Measurements from ENCODE around the gene BCL2L12.
"Not testable (repeated sequence)": the region's sequence is repeated elsewhere in the genome, so short reads cannot be mapped to it uniquely, and the experiment has no call there.

Gene BCL2L12, protein sequence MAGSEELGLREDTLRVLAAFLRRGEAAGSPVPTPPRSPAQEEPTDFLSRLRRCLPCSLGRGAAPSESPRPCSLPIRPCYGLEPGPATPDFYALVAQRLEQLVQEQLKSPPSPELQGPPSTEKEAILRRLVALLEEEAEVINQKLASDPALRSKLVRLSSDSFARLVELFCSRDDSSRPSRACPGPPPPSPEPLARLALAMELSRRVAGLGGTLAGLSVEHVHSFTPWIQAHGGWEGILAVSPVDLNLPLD

DNA sequence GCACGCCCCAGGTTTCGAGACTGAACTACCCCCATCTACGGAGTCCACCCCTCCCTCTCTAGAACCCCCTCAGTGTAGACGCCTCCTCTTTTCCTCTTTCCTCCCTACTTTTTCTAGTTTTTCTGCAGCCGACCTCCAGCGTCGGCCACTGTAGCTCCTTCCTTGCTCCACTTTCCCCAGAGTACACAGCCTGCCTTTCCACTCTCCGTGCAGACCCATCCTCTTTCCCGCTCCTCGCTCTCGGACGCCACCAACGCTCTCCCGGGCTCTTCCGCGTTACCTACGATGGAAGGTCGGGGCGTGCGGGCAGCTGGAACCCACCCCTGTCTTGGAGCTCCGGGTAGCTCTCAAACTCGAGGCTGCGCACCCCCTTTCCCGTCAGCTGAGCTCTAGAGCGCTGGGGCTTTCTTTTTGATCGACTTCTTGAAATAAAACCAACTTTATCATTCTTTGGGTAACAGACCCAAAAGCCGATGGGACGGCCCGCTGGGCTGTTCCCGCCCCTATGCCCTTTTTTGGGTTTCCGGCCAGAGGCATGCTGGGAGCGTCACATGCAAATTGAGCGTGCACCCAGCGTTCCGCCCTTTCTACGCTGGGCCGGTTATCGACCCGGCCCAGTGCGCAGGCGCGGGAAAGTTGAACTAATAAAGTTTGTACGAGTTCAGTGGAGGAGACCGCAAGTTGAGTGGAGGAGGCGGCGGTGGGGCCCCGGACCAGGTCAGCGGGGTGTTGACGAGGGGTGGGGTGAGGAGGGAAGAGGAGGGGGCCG lies at the start of gene BCL2L12, which contains the start of gene IRF3:
Gene BCL2L12, plus strand, starts transcription at position 583 of the 769 bp plus-strand sequence. CDS start 760 bp downstream, outside the sequence.
Gene IRF3, minus strand, starts transcription at position 507 of the 769 bp plus-strand sequence. CDS start 1,019 bp downstream, outside the sequence.
- DNase-seq (ENCODE audit: low read depth) = peak; percentile 97

- DNase-seq (ENCODE audit: low read depth) = no peak
Measured at GRCh38 chr19:49616532-49616931, 49.2 kb upstream of the BCL2L12 start.

- no peak for DNase-seq (ENCODE audit: low read depth)
Measured at GRCh38 chr19:49616945-49617344, 48.8 kb upstream of the BCL2L12 start.

DNA sequence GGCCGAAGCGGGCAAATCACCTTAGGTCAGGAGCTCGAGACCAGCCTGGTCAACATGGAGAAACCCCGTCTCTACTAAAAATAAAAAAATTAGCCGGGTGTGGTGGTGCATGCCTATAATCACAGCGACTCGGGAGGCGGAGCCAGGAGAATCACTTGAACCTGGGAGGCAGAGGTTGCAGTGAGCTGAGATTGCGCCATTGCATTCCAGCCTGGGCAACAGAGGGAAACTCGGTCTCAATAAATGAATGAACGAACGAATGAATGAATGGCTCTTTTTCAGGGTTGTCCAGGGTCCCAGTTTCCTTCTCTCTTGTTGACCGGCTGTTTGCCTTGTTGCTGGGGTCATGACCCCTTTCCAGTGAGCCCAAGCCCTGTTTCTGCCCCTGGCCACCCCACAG lies 47.9 kb upstream of the BCL2L12 start:
- DNase-seq (ENCODE audit: low read depth) = not testable (repeated sequence)

DNA sequence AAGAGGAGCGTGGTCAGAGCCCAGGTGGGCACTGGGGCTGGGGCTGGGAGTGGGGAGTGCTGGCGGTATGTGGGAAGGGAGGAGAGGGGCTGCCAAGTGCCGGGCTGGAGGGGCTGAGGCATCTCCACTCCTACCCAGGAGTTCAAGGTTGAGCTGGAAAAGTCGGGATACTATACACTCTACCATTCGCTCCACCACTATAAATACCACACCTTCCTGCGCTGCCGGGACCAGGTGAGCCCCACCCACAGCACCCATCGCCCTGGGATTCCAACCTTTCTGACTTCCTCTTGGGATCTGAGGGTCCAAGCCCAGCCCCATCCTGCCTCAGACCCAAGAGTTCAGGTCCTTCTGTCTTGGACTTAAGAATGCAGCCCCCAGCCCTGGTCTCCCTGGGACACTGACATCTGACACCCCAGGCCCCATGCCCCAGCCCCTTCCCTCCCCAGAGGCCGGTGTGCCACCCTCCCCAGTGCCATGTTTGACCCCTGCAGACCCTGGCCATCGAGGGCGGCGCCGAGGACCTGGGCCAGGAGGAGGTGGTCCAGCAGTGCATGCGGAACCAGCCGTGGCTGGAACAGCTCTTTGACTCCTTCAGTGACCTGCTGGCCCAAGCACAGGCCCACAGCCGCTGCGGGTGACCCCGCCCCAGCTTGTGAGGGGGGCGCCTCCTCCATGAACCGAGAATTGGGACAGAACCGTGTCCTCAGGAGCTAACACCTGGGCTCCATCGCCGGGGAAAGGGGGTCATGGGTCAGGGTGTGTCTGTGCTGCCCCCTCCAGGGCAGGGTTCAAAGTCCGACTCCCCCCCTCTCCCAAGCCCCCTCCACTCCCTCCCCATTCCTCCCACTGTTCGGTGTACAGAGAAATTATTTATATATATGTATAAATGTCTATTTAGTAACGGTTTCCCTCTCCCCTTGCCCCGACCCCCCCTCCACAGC lies 40.5 kb upstream of the BCL2L12 start:
- DNase-seq (ENCODE audit: low read depth) = no peak

- DNase-seq (ENCODE audit: low read depth) = no peak
Measured at GRCh38 chr19:49626226-49626625, 39.5 kb upstream of the BCL2L12 start.

GRCh38 chr19:49629659-49630058 lies 36.1 kb upstream of the BCL2L12 start:
- no peak for DNase-seq (ENCODE audit: low read depth)

DNA sequence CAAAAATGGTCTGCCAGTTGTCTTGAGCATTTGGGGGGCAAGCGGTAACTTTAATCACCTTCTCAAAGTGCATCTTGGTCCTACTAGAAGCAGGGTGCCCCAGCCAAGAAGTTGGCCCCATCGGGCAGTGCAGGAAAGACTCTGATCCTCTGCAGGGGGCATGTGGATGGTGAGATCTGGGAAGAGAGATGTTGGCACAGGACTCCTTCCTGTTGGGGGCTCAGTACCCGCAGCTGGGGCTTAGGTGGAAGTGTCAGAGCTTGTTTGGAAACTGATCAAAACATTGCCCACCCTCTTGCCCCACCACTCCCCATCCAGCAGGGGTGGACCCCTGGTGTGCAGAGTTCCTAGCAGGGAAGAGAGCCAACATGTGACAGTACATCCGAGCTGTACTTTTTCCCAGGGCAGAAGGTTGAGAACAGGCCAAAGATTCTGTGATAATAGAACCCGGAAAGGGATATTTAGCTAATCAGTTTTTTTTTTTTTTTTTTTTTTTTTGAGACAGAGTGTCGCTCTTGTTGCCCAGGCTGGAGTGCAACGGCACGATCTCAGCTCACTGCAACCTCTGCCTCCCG lies 34.6 kb upstream of the BCL2L12 start:
- DNase-seq (ENCODE audit: low read depth) = no peak

- DNase-seq (ENCODE audit: low read depth) = no peak
Measured at GRCh38 chr19:49631610-49632192, 34.0 kb upstream of the BCL2L12 start.

- DNase-seq (ENCODE audit: low read depth) = no peak
Measured at GRCh38 chr19:49632576-49632975, 33.2 kb upstream of the BCL2L12 start.

DNA sequence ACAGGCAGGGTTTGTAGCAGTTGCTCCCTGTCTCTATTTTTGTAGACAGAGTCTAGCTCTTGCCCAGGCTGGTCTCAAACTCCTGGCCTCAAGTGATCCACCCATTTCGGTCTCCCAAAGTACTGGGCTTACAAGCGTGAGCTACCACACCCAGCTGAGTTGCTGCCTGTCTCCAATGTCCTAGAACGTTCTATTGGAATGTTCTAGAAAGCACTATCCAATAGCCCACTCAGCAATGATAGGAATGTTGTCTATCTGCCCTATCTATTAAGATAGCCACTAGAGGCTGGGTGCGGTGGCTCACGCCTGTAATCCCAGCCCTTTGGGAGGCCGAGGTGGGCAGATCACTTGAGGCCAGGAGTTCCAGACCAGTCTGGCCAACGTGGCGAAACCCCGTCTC lies 32.5 kb upstream of the BCL2L12 start:
- not testable (repeated sequence) for DNase-seq (ENCODE audit: low read depth)

DNA sequence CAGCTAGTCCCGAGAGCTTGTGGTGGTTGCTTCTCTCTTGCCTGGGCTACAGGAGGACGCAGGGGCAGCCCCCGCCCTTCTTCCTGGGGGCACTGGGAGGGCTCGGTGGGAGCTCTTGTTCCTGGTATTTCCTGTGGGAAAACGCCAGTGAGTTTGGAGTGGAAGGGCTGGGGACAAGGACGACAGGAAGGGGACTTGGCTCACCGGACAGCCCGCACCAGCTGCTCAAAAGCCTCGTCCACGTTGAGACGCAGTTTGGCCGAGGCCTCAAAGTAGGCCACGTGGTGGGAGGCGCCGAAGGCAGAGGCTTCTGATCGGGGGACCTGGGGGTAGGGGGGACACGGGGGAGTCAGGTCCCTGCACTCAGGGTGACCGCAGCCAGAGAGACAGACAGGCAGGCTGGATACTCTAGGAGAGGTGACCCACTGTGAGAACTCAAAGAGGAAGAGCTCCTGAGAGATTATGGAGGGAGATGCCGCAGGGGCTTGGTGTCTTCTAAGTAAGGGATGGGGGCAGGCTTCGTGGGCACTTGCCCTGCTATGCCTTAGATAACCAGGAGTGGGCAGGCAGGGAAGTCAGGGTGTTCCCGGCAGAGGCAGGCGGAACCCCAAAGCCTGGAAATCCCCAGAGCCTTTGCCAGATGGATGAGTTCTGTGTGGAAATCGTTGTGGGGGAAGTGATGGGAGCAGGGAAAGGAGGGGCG lies 30.1 kb upstream of the BCL2L12 start:
- no peak for DNase-seq (ENCODE audit: low read depth)

DNA sequence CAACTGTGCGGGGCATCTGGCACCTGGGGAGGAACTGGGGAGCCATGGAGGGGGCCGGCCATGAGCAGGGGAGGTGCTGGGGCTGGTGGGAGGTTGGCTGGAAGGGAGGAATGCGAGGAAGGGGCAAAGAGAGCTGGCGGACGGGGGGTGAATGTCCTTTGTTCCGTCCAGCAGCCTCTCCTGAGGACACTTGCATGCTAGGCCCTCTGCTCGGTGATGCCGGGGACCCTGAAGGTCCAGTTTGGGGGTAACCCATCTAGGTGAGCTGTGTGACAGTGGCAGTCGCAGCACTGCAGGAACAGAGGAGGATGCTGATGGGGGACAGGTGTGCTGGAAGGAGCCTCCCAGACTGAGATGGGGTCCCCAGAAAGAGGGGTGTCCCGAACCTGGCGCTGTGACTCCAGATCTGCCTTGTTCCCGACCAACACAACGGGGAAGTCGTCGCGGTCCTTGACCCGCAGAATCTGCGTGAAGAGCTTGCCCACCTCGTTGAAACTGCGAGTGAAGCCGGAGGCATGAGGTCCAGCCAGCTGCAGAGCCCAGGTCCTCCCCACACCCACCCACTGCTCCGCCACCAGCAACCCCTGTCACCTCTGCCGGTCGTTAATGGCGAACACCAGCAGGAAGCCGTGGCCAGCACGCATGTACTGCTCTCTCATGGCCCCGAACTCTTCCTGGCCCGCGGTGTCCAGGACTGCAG lies 29.4 kb upstream of the BCL2L12 start:
- no peak for DNase-seq (ENCODE audit: low read depth)

GRCh38 chr19:49637821-49638738 lies 27.7 kb upstream of the BCL2L12 start:
- DNase-seq (ENCODE audit: low read depth) = peak; percentile 64

DNA sequence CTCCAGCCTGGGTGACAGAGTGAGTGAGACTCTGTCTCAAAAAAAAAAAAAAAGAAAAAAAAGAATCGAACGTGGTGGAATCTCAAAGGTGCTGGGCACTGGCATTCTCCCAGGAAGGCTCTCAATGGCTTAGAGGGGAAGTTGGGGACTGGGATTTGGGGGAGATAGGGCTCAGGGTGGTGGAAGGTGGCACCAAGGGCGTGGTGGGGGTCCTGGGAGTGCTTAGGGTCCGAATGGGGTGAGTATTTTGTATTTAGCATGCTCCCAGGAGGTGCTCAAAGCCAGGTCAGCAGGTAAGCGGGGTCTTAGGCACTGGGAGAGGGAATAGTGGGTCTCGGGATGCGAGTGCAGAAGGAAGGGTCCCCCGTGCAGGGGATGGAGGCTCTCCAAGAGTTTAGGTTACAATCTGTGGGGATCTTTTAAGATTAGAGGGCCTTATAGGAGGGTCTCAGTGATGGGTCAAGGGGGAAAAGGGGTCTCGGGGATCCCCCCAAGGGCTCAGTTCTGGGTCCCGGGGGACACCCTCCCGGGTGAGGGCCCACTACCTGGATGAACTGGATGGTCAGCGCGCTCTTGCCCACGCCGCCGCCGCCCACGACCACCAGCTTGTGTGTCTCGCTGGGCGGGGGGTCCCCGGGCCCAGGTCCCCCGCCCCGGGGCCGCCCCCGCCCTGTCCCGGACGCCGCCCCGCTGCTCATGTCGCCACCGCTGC lies 26.2 kb upstream of the BCL2L12 start:
- DNase-seq (ENCODE audit: low read depth) = no peak

GRCh38 chr19:49640113-49640898 lies 25.4 kb upstream of the BCL2L12 start, which contains the start of gene RRAS:
TSS of gene RRAS (minus strand) at chr19:49640143. CDS start at chr19:49640098, 45 bp downstream.
- peak; percentile 100 for DNase-seq (ENCODE audit: low read depth)

GRCh38 chr19:49641688-49642491 lies 23.8 kb upstream of the BCL2L12 start, which contains the start of gene SCAF1:
TSS of gene SCAF1 (plus strand) at chr19:49642209. CDS start at chr19:49645027, 2,818 bp downstream.
- peak; percentile 98 for DNase-seq (ENCODE audit: low read depth)
